ENCODE data around the gene AFDN. TPM values are rescaled to one million over a fixed set of nuclear protein-coding genes. Genes with fewer than 3 reads are reported as not detected.

AFDN gene
- total RNA-seq, 4 donors from 2014 or later, result 196 to 311 (median 224) TPM

GRCh38 chr6:167804281-167805013, 22.3 kb upstream of the AFDN start:
- 98 to 99% methylated on average over 16 to 22 of the region's 24 CpGs for WGBS, 2 donors
- Histone ChIP-seq H3K4me1 (no peaks in the 10 kb centered on the region), H3K36me3 (no peaks in the 10 kb centered on the region), H3K4me3 (replicated peaks in 1 of 3) (no peak overlapping the region), H3K27ac (no peak overlapping the region), H3K9me3 (no peaks in the 10 kb centered on the region), H3K27me3 (no peaks in the 10 kb centered on the region)
- intact Hi-C loops (cut with DNase I), result no loop called here
- TF ChIP-seq, protein P1, sequence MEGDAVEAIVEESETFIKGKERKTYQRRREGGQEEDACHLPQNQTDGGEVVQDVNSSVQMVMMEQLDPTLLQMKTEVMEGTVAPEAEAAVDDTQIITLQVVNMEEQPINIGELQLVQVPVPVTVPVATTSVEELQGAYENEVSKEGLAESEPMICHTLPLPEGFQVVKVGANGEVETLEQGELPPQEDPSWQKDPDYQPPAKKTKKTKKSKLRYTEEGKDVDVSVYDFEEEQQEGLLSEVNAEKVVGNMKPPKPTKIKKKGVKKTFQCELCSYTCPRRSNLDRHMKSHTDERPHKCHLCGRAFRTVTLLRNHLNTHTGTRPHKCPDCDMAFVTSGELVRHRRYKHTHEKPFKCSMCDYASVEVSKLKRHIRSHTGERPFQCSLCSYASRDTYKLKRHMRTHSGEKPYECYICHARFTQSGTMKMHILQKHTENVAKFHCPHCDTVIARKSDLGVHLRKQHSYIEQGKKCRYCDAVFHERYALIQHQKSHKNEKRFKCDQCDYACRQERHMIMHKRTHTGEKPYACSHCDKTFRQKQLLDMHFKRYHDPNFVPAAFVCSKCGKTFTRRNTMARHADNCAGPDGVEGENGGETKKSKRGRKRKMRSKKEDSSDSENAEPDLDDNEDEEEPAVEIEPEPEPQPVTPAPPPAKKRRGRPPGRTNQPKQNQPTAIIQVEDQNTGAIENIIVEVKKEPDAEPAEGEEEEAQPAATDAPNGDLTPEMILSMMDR (IDR thresholded peaks at IDR 0.05), result no peak
- no peak for TF ChIP-seq POLR2A (IDR thresholded peaks at IDR 0.05)
- DNase-seq, result no peak

- no peak overlapping the region for H3K27ac ChIP-seq
- DNase-seq, result no peak
- intact Hi-C loops (cut with DNase I), result no loop called here
- no peaks in the 10 kb centered on the region for H3K9me3 ChIP-seq
- no peaks in the 10 kb centered on the region for H3K4me1 ChIP-seq
- no peaks in the 10 kb centered on the region for H3K27me3 ChIP-seq
- no peaks in the 10 kb centered on the region for H3K36me3 ChIP-seq
- TF ChIP-seq, protein P1 (IDR thresholded peaks at IDR 0.05), result no peak
- TF ChIP-seq POLR2A (IDR thresholded peaks at IDR 0.05), result no peak
- H3K4me3 ChIP-seq (replicated peaks in 1 of 3), result no peak overlapping the region
- 85 to 87% methylated on average over 8 of the region's 8 CpGs for WGBS, 2 donors
Measured at GRCh38 chr6:167805349-167806060, 21.2 kb upstream of the AFDN start.

DNA sequence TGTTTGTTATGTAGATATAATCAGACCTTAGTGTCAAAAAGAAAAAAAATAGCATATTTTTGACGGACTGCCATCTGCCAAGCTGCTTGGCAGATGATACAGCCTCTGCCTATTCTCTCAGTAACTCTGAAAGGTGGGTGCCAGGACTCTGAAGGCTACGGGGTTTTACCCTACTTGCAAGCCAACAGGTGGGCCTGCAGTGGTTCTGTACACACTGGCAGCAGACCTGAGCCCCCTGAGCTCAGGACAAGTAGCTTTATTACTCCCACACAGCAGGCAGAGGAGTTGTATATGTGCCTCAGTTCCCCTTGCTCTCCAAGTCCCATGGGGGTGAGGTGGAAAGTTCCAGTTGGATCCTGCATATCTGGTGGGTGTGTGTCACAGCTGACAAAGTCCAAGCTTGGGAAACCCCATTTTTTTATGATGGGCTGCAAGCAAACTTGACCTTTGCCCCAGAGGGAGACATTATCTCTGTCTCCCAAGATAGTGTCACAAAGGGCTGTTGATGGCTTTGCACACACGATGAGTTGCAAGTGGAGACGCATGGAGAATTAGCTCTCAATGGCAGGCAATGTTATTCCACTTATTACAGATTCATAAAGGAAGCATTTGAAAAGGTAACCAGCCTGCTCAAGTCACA, 20.5 kb upstream of the AFDN start:
- Histone ChIP-seq H3K9me3 (no peaks in the 10 kb centered on the region), H3K4me1 (no peaks in the 10 kb centered on the region), H3K27me3 (no peaks in the 10 kb centered on the region), H3K27ac (no peak overlapping the region), H3K36me3 (no peaks in the 10 kb centered on the region), H3K4me3 (replicated peaks in 1 of 3) (no peak overlapping the region)
- no peak for DNase-seq
- intact Hi-C loops (cut with DNase I), result no loop called here
- TF ChIP-seq POLR2A (IDR thresholded peaks at IDR 0.05), result no peak
- TF ChIP-seq, protein P1 (IDR thresholded peaks at IDR 0.05), result no peak
- 67 to 69% methylated on average over 4 of the region's 4 CpGs for WGBS, 2 donors

GRCh38 chr6:167807200-167807599, 19.5 kb upstream of the AFDN start:
- Histone ChIP-seq H3K36me3 (no peaks in the 10 kb centered on the region), H3K27ac (no peak overlapping the region), H3K27me3 (no peaks in the 10 kb centered on the region), H3K4me1 (no peaks in the 10 kb centered on the region), H3K4me3 (replicated peaks in 1 of 3) (no peak overlapping the region), H3K9me3 (no peaks in the 10 kb centered on the region)
- intact Hi-C loops (cut with DNase I), result no loop called here
- TF ChIP-seq, protein P1 (IDR thresholded peaks at IDR 0.05), result no peak
- no peak for TF ChIP-seq POLR2A (IDR thresholded peaks at IDR 0.05)
- 80 to 91% methylated on average over 6 of the region's 6 CpGs for WGBS, 2 donors
- no peak for DNase-seq

GRCh38 chr6:167807756-167808155, 19.0 kb upstream of the AFDN start:
- DNase-seq, result no peak
- Histone ChIP-seq H3K27me3 (no peaks in the 10 kb centered on the region), H3K36me3 (no peaks in the 10 kb centered on the region), H3K4me1 (no peaks in the 10 kb centered on the region), H3K27ac (no peak overlapping the region), H3K9me3 (no peaks in the 10 kb centered on the region), H3K4me3 (replicated peaks in 1 of 3) (no peak overlapping the region)
- TF ChIP-seq, protein P1 (IDR thresholded peaks at IDR 0.05), result no peak
- no peak for TF ChIP-seq POLR2A (IDR thresholded peaks at IDR 0.05)
- intact Hi-C loops (cut with DNase I), result no loop called here
- WGBS, 2 donors, result 73 to 76% methylated on average over 3 of the region's 3 CpGs

Data from thyroid gland (tissue), 4 donors.